Measurements from ENCODE around the gene ATP1B1.

GRCh38 chr1:169113613-169114119, 7.2 kb downstream of the ATP1B1 start:
- TF ChIP-seq CTCF (IDR thresholded peaks at IDR 0.05; ENCODE audit: low read depth, low read length) (no peak), POLR2A (IDR thresholded peaks at IDR 0.05; ENCODE audit: extremely low read depth, insufficient read length) (no peak)

Measured in NB4 (cell line).